GM23338 (cell line): ENCODE measurements around the gene AMELX. TPM values are rescaled to one million over a fixed set of nuclear protein-coding genes. Genes with fewer than 3 reads are reported as not detected.

ENCODE experiments used
- ATAC-seq: fragments of 200-7000 bp; cut with Tn5 transposase; 3 replicates; pipeline ENCODE4 v1.9.1; 2020
- DNase-seq: peaks from one replicate; pipeline ENCODE4 v3.0.0-alpha.2; 2015; ENCODE audit warnings: low spot score
- H2AFZ ChIP-seq: fragments of 200-600 bp; sonication (generic); 2 replicates; pipeline ENCODE4 v1.8.0; 2016; ENCODE audit warnings: antibody characterized with exemption, mild to moderate bottlenecking, moderate library complexity
- H3F3A ChIP-seq: fragments of 200-600 bp; sonication (generic); replicated peaks from 2 replicates; pipeline ENCODE4 v1.8.0; 2017; ENCODE audit warnings: antibody characterized with exemption, mixed run types, low read depth
- H3K27ac ChIP-seq: fragments of 200-600 bp; sonication (generic); 2 replicates; pipeline ENCODE4 v1.6.1; 2016; ENCODE audit warnings: low read depth
- H3K27me3 ChIP-seq: fragments of 200-600 bp; sonication (generic); 2 replicates; pipeline ENCODE4 v1.8.0; 2016; ENCODE audit warnings: mild to moderate bottlenecking, mixed run types, moderate library complexity; ENCODE audit not compliant: insufficient read depth
- H3K36me3 ChIP-seq: fragments of 200-600 bp; sonication (generic); 2 replicates; pipeline ENCODE4 v1.8.0; 2016; ENCODE audit warnings: mild to moderate bottlenecking; ENCODE audit not compliant: insufficient read depth
- H3K4me1 ChIP-seq: fragments of 200-600 bp; sonication (generic); 2 replicates; pipeline ENCODE4 v1.8.0; 2016; ENCODE audit warnings: mild to moderate bottlenecking, moderate library complexity; ENCODE audit not compliant: insufficient read depth
- H3K4me2 ChIP-seq: fragments of 200-600 bp; sonication (generic); 2 replicates; pipeline ENCODE4 v1.7.1; 2017; ENCODE audit warnings: mixed run types
- H3K4me3 ChIP-seq: fragments of 200-600 bp; sonication (generic); 2 replicates; pipeline ENCODE4 v1.6.1; 2016; ENCODE audit warnings: mixed run types
- H3K79me2 ChIP-seq: fragments of 200-600 bp; sonication (generic); replicated peaks from 2 replicates; pipeline ENCODE4 v1.8.0; 2017; ENCODE audit warnings: mild to moderate bottlenecking; ENCODE audit not compliant: insufficient read depth
- H3K9me2 ChIP-seq: fragments of 200-600 bp; sonication (generic); 2 replicates; pipeline ENCODE4 v1.8.0; 2017; ENCODE audit not compliant: insufficient read depth
- H4K20me1 ChIP-seq: fragments of 200-600 bp; sonication (generic); replicated peaks from 2 replicates; pipeline ENCODE4 v1.8.0; 2017; ENCODE audit warnings: mild to moderate bottlenecking; ENCODE audit not compliant: insufficient read depth
- H3K27ac Mint-ChIP-seq: 2 replicates; pipeline ENCODE4 v1.8.0; 2020; ENCODE audit warnings: inconsistent platforms, mild to moderate bottlenecking, moderate library complexity, mixed read lengths
- H3K27me3 Mint-ChIP-seq: 3 replicates; pipeline ENCODE4 v1.8.0; 2022; ENCODE audit warnings: low read depth, mild to moderate bottlenecking, moderate library complexity, mixed read lengths, inconsistent platforms; ENCODE audit not compliant: insufficient read depth, poor library complexity
- H3K36me3 Mint-ChIP-seq: 3 replicates; pipeline ENCODE4 v1.8.0; 2021; ENCODE audit warnings: low read depth, mild to moderate bottlenecking, inconsistent platforms, moderate library complexity, mixed read lengths
- H3K4me1 Mint-ChIP-seq: 3 replicates; pipeline ENCODE4 v1.8.0; 2020; ENCODE audit warnings: mild to moderate bottlenecking, inconsistent platforms, mixed read lengths
- H3K4me3 Mint-ChIP-seq: 3 replicates; pipeline ENCODE4 v1.8.0; 2021; ENCODE audit warnings: moderate library complexity, mild to moderate bottlenecking, inconsistent platforms, mixed read lengths
- H3K9me3 Mint-ChIP-seq: 3 replicates; pipeline ENCODE4 v1.8.0; 2020; ENCODE audit warnings: moderate library complexity, mild to moderate bottlenecking, inconsistent platforms, mixed read lengths
- CTCF ChIP-seq, 2 experiments: fragments of 200-600 bp in 1 of 2; sonication (generic) in 1 of 2; conservative IDR thresholded peaks; 2 replicates each; pipeline versions ENCODE4 v1.5.1 to v1.6.1; 2016 to 2017; ENCODE audit warnings: antibody characterized with exemption in 2 of 2, low read depth in 2 of 2, mild to moderate bottlenecking in 2 of 2, moderate library complexity in 1 of 2
- EZH2phosphoT487 ChIP-seq: fragments of 200-600 bp; sonication (generic); IDR thresholded peaks from one replicate; pipeline ENCODE4 v1.8.1; 2018; ENCODE audit warnings: antibody characterized with exemption; ENCODE audit not compliant: unreplicated experiment
- JUNB ChIP-seq: IDR thresholded peaks from one replicate; pipeline ENCODE4 v1.6.1; 2016; ENCODE audit warnings: antibody characterized with exemption; ENCODE audit not compliant: unreplicated experiment
- NANOG ChIP-seq: IDR thresholded peaks from 2 replicates; pipeline ENCODE4 v1.6.1; 2016; ENCODE audit warnings: antibody characterized with exemption, borderline replicate concordance
- POLR2AphosphoS5 ChIP-seq: IDR thresholded peaks from 2 replicates; pipeline ENCODE4 v1.6.1; 2016; ENCODE audit warnings: antibody characterized with exemption, low read depth
- REST ChIP-seq: IDR thresholded peaks from one replicate; pipeline ENCODE4 v1.6.1; 2018; ENCODE audit warnings: antibody characterized with exemption; ENCODE audit not compliant: unreplicated experiment
- ZNF114 ChIP-seq: fragments of 250-450 bp; sonication (Bioruptor Pico); IDR thresholded peaks from 2 replicates; pipeline ENCODE4 v1.5.0; 2020; ENCODE audit warnings: mild to moderate bottlenecking, moderate library complexity
- ZNF331 ChIP-seq: fragments of 250-450 bp; sonication (Bioruptor Pico); IDR thresholded peaks from 2 replicates; pipeline ENCODE4 v1.5.0; 2020; ENCODE audit warnings: low read depth, mild to moderate bottlenecking, moderate library complexity
- ZNF462 ChIP-seq: fragments of 250-450 bp; sonication (Bioruptor Pico); IDR thresholded peaks from 2 replicates; pipeline ENCODE4 v1.5.0; 2020; ENCODE audit warnings: mild to moderate bottlenecking, moderate library complexity
- polyA plus RNA-seq: library from polyadenylated mRNA; unstranded; fragments of >200 nt; fragmentation: Nextera tagmentation; extraction: Ambion mirVana; gene quantifications from 2 replicates; pipeline ENCODE4 v1.2.1, GENCODE V29; 2016
- total RNA-seq: library from RNA; depleted of rRNA; stranded (reverse); fragments of >200 nt; shearing (Covaris generic); gene quantifications from 2 replicates; pipeline ENCODE4 v1.2.3, GENCODE V29; 2014

Gene AMELX
- total and polyA plus RNA-seq, 2 experiments from 2014 or later = not detected

GRCh38 chrX:11244636-11245035, 48.6 kb upstream of the AMELX start:
- Mint-ChIP-seq H3K36me3 (no peaks in the 10 kb centered on the region), H3K9me3 (no peaks in the 10 kb centered on the region), H3K27ac (no peak overlapping the region), H3K4me3 (no peak overlapping the region), H3K27me3 (no peaks in the 10 kb centered on the region), H3K4me1 (no peaks in the 10 kb centered on the region)
- Histone ChIP-seq H4K20me1 (no peaks in the 10 kb centered on the region), H3K27me3 (no peaks in the 10 kb centered on the region), H3K4me3 (no peak overlapping the region), H3K9me2 (no peaks in the 10 kb centered on the region), H3K79me2 (no peaks in the 10 kb centered on the region), H3K36me3 (no peaks in the 10 kb centered on the region), H3K27ac (no peak overlapping the region), H3K4me2 (no peak overlapping the region), H2AFZ (no peak overlapping the region), H3F3A (no peaks in the 10 kb centered on the region), H3K4me1 (no peaks in the 10 kb centered on the region)
- TF ChIP-seq CTCF (conservative IDR thresholded peaks at IDR 0.05; ENCODE audit: low read depth in 2 of 2) (no peak), ZNF331 (no peak), EZH2phosphoT487 (no peak), JUNB (no peak), NANOG (no peak), ZNF462 (CRISPR knock-in tag) (no peak), POLR2AphosphoS5 (no peak), REST (no peak), ZNF114 (no peak)
- ATAC-seq = no peak
- no peak for DNase-seq
